ENCODE results near the gene SNRNP27.
"Not testable (repeated sequence)": the region's sequence is repeated elsewhere in the genome, so short reads cannot be mapped to it uniquely, and the experiment has no call there.

The SNRNP27 gene

GRCh38 chr2:69946351-69947324, 52.9 kb downstream of the SNRNP27 start:
- peak; percentile 11 for DNase-seq (ENCODE audit: low spot score)

GRCh38 chr2:69947325-69947931, 53.7 kb downstream of the SNRNP27 start:
- DNase-seq (ENCODE audit: low spot score) = no peak

- DNase-seq (ENCODE audit: low spot score) = no peak
These were observed 54.5 kb downstream of the SNRNP27 start for GRCh38 chr2:69948032-69948962.

GRCh38 chr2:69948963-69949645, 55.3 kb downstream of the SNRNP27 start:
- DNase-seq (ENCODE audit: low spot score) = no peak

GRCh38 chr2:69950241-69950640, 56.5 kb downstream of the SNRNP27 start:
- no peak for DNase-seq (ENCODE audit: low spot score)

GRCh38 chr2:69950671-69951070, 56.9 kb downstream of the SNRNP27 start:
- not testable (repeated sequence) for DNase-seq (ENCODE audit: low spot score)

GRCh38 chr2:69952336-69953115, 58.8 kb downstream of the SNRNP27 start:
- DNase-seq (ENCODE audit: low spot score) = no peak

GRCh38 chr2:69954084-69954483, 60.3 kb downstream of the SNRNP27 start:
- DNase-seq (ENCODE audit: low spot score) = no peak
